HEK293 (cell line): ENCODE results near the gene SRSF11.

Experiments used
- CTCF ChIA-PET: fragments of 350-600 bp; formaldehyde crosslinking; extraction: SDS; loops from one replicate; lab custom pipeline; 2021; ENCODE audit warnings: antibody characterized with exemption; lab: Yijun Ruan, JAX
- POLR2A ChIA-PET: fragments of 300-600 bp; formaldehyde crosslinking; extraction: SDS; loops from one replicate; lab custom pipeline; 2020; ENCODE audit warnings: antibody characterized with exemption, inconsistent platforms; lab: Yijun Ruan, JAX
- H3K27ac ChIP-seq: fragments of 200-500 bp; sonication (Bioruptor generic); 2 replicates; pipeline ENCODE4 v1.5.1; 2014; ENCODE audit warnings: low read depth, low read length, control low read depth, inconsistent platforms; ENCODE audit errors: extremely low read depth
- H3K36me3 ChIP-seq, 2 experiments: fragments of 200-500 bp in 1 of 2; sonication (Bioruptor generic) in 1 of 2; 1 replicate in 1 of 2; 2 replicates in 1 of 2; pipeline ENCODE4 v1.5.1; 2014 to 2017; ENCODE audit warnings: inconsistent platforms in 2 of 2, low read length in 2 of 2; ENCODE audit not compliant: control insufficient read depth in 2 of 2, insufficient read depth in 1 of 2
- H3K4me1 ChIP-seq: fragments of 200-500 bp; sonication (Bioruptor generic); 2 replicates; pipeline ENCODE4 v1.5.1; 2014; ENCODE audit warnings: mild to moderate bottlenecking, low read length, inconsistent platforms; ENCODE audit not compliant: control insufficient read depth, insufficient read depth
- H3K4me3 ChIP-seq: 2 replicates; pipeline ENCODE4 v1.5.1; 2011; ENCODE audit warnings: low read depth, mild to moderate bottlenecking, control low read depth, low read length, moderate library complexity
- H3K9me3 ChIP-seq: fragments of 200-500 bp; sonication (Bioruptor generic); 2 replicates; pipeline ENCODE4 v1.5.1; 2014; ENCODE audit warnings: low read depth, low read length, inconsistent platforms; ENCODE audit not compliant: control insufficient read depth, insufficient read depth
- ATF2 ChIP-seq: fragments of 450-650 bp; formaldehyde crosslinking; IDR thresholded peaks from 2 replicates; pipeline ENCODE4 v1.5.1; 2016; ENCODE audit warnings: missing biosample characterization, missing genetic modification characterization, low read depth
- HOXD13 ChIP-seq: sonication (generic); formaldehyde crosslinking; IDR thresholded peaks from 2 replicates; pipeline ENCODE4 v1.8.0; 2022; ENCODE audit warnings: missing genetic modification reagents, borderline replicate concordance
- KLF16 ChIP-seq: fragments of 450-650 bp; formaldehyde crosslinking; IDR thresholded peaks from 2 replicates; pipeline ENCODE4 v1.5.1; 2017; ENCODE audit warnings: missing biosample characterization, missing genetic modification characterization
- REPIN1 ChIP-seq: fragments of 450-650 bp; formaldehyde crosslinking; IDR thresholded peaks from 2 replicates; pipeline ENCODE4 v1.5.1; 2017; ENCODE audit warnings: missing biosample characterization, missing genetic modification characterization, low read depth
- ZBTB11 ChIP-seq: fragments of 450-650 bp; formaldehyde crosslinking; conservative IDR thresholded peaks from 2 replicates; pipeline ENCODE4 v1.5.1; 2016; ENCODE audit warnings: low read depth, missing biosample characterization, missing genetic modification characterization
- ZBTB17 ChIP-seq: fragments of 450-650 bp; formaldehyde crosslinking; IDR thresholded peaks from 2 replicates; pipeline ENCODE4 v1.5.1; 2016; ENCODE audit warnings: missing biosample characterization, missing genetic modification characterization
- ZBTB21 ChIP-seq: fragments of 450-650 bp; formaldehyde crosslinking; IDR thresholded peaks from 2 replicates; pipeline ENCODE4 v1.5.1; 2017; ENCODE audit warnings: missing biosample characterization, missing genetic modification characterization
- ZIC2 ChIP-seq: fragments of 450-650 bp; formaldehyde crosslinking; IDR thresholded peaks from 2 replicates; pipeline ENCODE4 v1.5.1; 2016; ENCODE audit warnings: missing biosample characterization, missing genetic modification characterization
- ZNF140 ChIP-seq: fragments of 450-650 bp; formaldehyde crosslinking; IDR thresholded peaks from 2 replicates; pipeline ENCODE4 v1.5.1; 2016; ENCODE audit warnings: missing biosample characterization, missing genetic modification characterization
- ZNF146 ChIP-seq: fragments of 450-650 bp; formaldehyde crosslinking; IDR thresholded peaks from 2 replicates; pipeline ENCODE4 v1.5.1; 2016; ENCODE audit warnings: missing biosample characterization, missing genetic modification characterization
- ZNF202 ChIP-seq: fragments of 450-650 bp; formaldehyde crosslinking; IDR thresholded peaks from 2 replicates; pipeline ENCODE4 v1.5.1; 2016; ENCODE audit warnings: missing biosample characterization, missing genetic modification characterization, borderline replicate concordance
- ZNF274 ChIP-seq, 2 experiments: fragments of 200-500 bp in 1 of 2; fragments of 450-650 bp in 1 of 2; sonication (Bioruptor generic) in 1 of 2; formaldehyde crosslinking in 1 of 2; IDR thresholded peaks; 2 replicates each; pipeline versions ENCODE4 v1.5.1 to v1.6.1; 2014 to 2016; ENCODE audit warnings: borderline replicate concordance in 1 of 2, inconsistent platforms in 1 of 2, low read length in 1 of 2, missing biosample characterization in 1 of 2, missing genetic modification characterization in 1 of 2
- ZNF362 ChIP-seq: fragments of 450-650 bp; formaldehyde crosslinking; IDR thresholded peaks from 2 replicates; pipeline ENCODE4 v1.5.1; 2016; ENCODE audit warnings: missing biosample characterization, missing genetic modification characterization
- ZNF398 ChIP-seq: fragments of 450-650 bp; formaldehyde crosslinking; IDR thresholded peaks from 2 replicates; pipeline ENCODE4 v1.5.1; 2017; ENCODE audit warnings: missing biosample characterization, missing genetic modification characterization
- ZNF514 ChIP-seq: fragments of 450-650 bp; formaldehyde crosslinking; IDR thresholded peaks from 2 replicates; pipeline ENCODE4 v1.5.1; 2016; ENCODE audit warnings: missing biosample characterization, missing genetic modification characterization
- ZNF585B ChIP-seq: fragments of 450-650 bp; formaldehyde crosslinking; IDR thresholded peaks from 2 replicates; pipeline ENCODE4 v1.5.1; 2016; ENCODE audit warnings: missing biosample characterization, missing genetic modification characterization
- ZNF600 ChIP-seq: fragments of 450-650 bp; formaldehyde crosslinking; IDR thresholded peaks from 2 replicates; pipeline ENCODE4 v1.5.1; 2016; ENCODE audit warnings: missing biosample characterization, missing genetic modification characterization
- ZNF629 ChIP-seq: fragments of 450-650 bp; formaldehyde crosslinking; IDR thresholded peaks from 2 replicates; pipeline ENCODE4 v1.5.1; 2017; ENCODE audit warnings: missing biosample characterization, missing genetic modification characterization
- ZNF658 ChIP-seq: fragments of 450-650 bp; formaldehyde crosslinking; IDR thresholded peaks from 2 replicates; pipeline ENCODE4; 2016; ENCODE audit warnings: missing biosample characterization, missing genetic modification characterization
- ZNF768 ChIP-seq: fragments of 450-650 bp; formaldehyde crosslinking; IDR thresholded peaks from 2 replicates; pipeline ENCODE4 v1.5.1; 2018; ENCODE audit warnings: missing biosample characterization, mild to moderate bottlenecking, missing genetic modification characterization
- ZNF792 ChIP-seq: fragments of 450-650 bp; formaldehyde crosslinking; IDR thresholded peaks from 2 replicates; pipeline ENCODE4 v1.5.1; 2016; ENCODE audit warnings: missing biosample characterization, missing genetic modification characterization
- ZSCAN4 ChIP-seq: fragments of 450-650 bp; formaldehyde crosslinking; IDR thresholded peaks from 2 replicates; pipeline ENCODE4 v1.5.1; 2017; ENCODE audit warnings: missing biosample characterization, missing genetic modification characterization

Gene SRSF11

GRCh38 chr1:70194601-70195000 lies 26.6 kb upstream of the SRSF11 start:
- ChIA-PET POLR2A (no interaction called here), CTCF (interaction anchor here (0.7 to 1.0 kb wide), 2 partner anchors 62 to 334 kb away, joined by 3 read pairs; no protein-coding TSS in a partner anchor)
- no peak overlapping the region for H3K27ac ChIP-seq

DNA sequence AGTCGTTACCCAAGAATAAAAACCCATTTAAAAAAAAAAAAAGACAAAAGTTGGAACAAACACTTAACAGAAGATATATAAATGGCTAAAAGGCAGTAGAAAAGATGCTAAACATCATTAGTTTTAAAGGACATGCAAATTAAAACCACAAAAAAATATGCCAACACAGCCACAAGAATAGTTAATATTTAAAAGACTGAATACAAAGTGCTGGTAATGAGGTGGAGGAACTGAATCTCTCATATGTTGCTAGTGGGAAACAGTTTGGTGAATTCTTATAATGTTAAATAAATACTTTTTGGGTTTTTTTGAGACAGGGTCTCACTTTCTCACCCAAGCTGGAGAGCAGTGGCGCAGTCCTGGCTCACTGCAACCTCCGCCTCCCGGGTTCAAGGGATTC lies 25.8 kb upstream of the SRSF11 start:
- ChIA-PET POLR2A (no interaction called here), CTCF (interaction anchor here (0.7 kb wide), 1 partner anchor 62 kb away, joined by 3 read pairs; no protein-coding TSS in a partner anchor)
- H3K9me3 ChIP-seq: no peaks in the 10 kb centered on the region
- no peak overlapping the region for H3K4me3 ChIP-seq
- no peak overlapping the region for H3K27ac ChIP-seq
- H3K4me1 ChIP-seq: no peaks in the 10 kb centered on the region
- H3K36me3 ChIP-seq: no peaks in the 10 kb centered on the region
- TF ChIP-seq ZNF362 (tag by site-specific recombination) (no peak), ZNF398 (tag by site-specific recombination) (no peak), ZBTB21 (tag by site-specific recombination) (no peak), ZSCAN4 (tag by site-specific recombination) (no peak)

More at GRCh38 chr1:70194601-70195000, 26.6 kb upstream of the SRSF11 start:
- no peaks in the 10 kb centered on the region for H3K9me3 ChIP-seq
- H3K36me3 ChIP-seq: no peaks in the 10 kb centered on the region
- no peak overlapping the region for H3K4me3 ChIP-seq
- TF ChIP-seq KLF16 (tag by site-specific recombination) (no peak), ATF2 (no peak), ZNF146 (no peak), ZNF600 (no peak), HOXD13 (no peak), ZNF202 (tag by site-specific recombination) (no peak), ZIC2 (tag by site-specific recombination) (no peak), ZNF658 (tag by site-specific recombination) (no peak), ZNF629 (tag by site-specific recombination) (no peak), ZNF274 (IDR thresholded peaks at IDR 0.05; ENCODE audit: low read length) (no peak), ZNF274 (tag by site-specific recombination; IDR thresholded peaks at IDR 0.05; ENCODE audit: borderline replicate concordance) (no peak), ZNF585B (tag by site-specific recombination) (no peak)
- no peaks in the 10 kb centered on the region for H3K4me1 ChIP-seq

- CTCF ChIA-PET: interaction anchor here (0.6 kb wide), 1 partner anchor 17 kb away, joined by 5 read pairs; no protein-coding TSS in a partner anchor
- POLR2A ChIA-PET: no interaction called here
- TF ChIP-seq ZNF768 (tag by site-specific recombination) (no peak), REPIN1 (tag by site-specific recombination) (no peak), ZNF792 (tag by site-specific recombination) (no peak), ZNF140 (tag by site-specific recombination) (no peak), ZBTB17 (tag by site-specific recombination) (no peak), ZNF514 (tag by site-specific recombination) (no peak), ZBTB11 (tag by site-specific recombination) (no peak), KLF16 (tag by site-specific recombination) (no peak)
Observed at GRCh38 chr1:70196333-70196732, 24.8 kb upstream of the SRSF11 start.

More at GRCh38 chr1:70196333-70196732, 24.8 kb upstream of the SRSF11 start:
- Histone ChIP-seq H3K4me3 (no peak overlapping the region), H3K36me3 (peaks cover 0 to 3% of the 10 kb centered on the region in 2 experiments; a peak in 1 of 3 replicates), H3K4me1 (no peaks in the 10 kb centered on the region), H3K9me3 (no peaks in the 10 kb centered on the region), H3K27ac (no peak overlapping the region)
